ENCODE measurements around the gene CHST5.

CHST5 gene

GRCh38 chr16:75535901-75536300, at the start of gene CHST5:
CHST5 (minus strand) TSS chr16:75536108; CDS start chr16:75530384, 5,724 bp downstream.
- DNase-seq (ENCODE audit: low read depth in 2 of 2), result no peak

GRCh38 chr16:75584108-75584507, 48.2 kb upstream of the CHST5 start:
- DNase-seq (ENCODE audit: low read depth in 2 of 2), result no peak

- DNase-seq (ENCODE audit: low read depth in 2 of 2), result no peak
Measured at GRCh38 chr16:75579281-75579834, 43.5 kb upstream of the CHST5 start.

GRCh38 chr16:75578725-75579124, 42.8 kb upstream of the CHST5 start:
- DNase-seq (ENCODE audit: low read depth in 2 of 2), result no peak

GRCh38 chr16:75578212-75578611, 42.3 kb upstream of the CHST5 start:
- DNase-seq (ENCODE audit: low read depth in 2 of 2), result no peak

GRCh38 chr16:75576384-75576811, 40.5 kb upstream of the CHST5 start:
- no peak for DNase-seq (ENCODE audit: low read depth in 2 of 2)

GRCh38 chr16:75575958-75576357, 40.0 kb upstream of the CHST5 start:
- no peak for DNase-seq (ENCODE audit: low read depth in 2 of 2)

GRCh38 chr16:75573955-75574354, 38.0 kb upstream of the CHST5 start:
- DNase-seq (ENCODE audit: low read depth in 2 of 2), result no peak

- no peak for DNase-seq (ENCODE audit: low read depth in 2 of 2)
Measured at GRCh38 chr16:75572864-75573542, 37.1 kb upstream of the CHST5 start.

GRCh38 chr16:75570396-75571065, 34.6 kb upstream of the CHST5 start:
- DNase-seq (ENCODE audit: low read depth in 2 of 2), result no peak

GRCh38 chr16:75567911-75568310, 32.0 kb upstream of the CHST5 start:
- no peak for DNase-seq (ENCODE audit: low read depth in 2 of 2)

- DNase-seq (ENCODE audit: low read depth in 2 of 2), result no peak
Measured at GRCh38 chr16:75566758-75567255, 30.9 kb upstream of the CHST5 start.

GRCh38 chr16:75566040-75566757, 30.3 kb upstream of the CHST5 start, which contains the start of gene GABARAPL2:
GABARAPL2 (plus strand) TSS chr16:75566379; CDS start chr16:75566487, 108 bp downstream.
- DNase-seq (ENCODE audit: low read depth in 2 of 2), result peak; percentile 77 to 84

GRCh38 chr16:75565640-75566039, 29.7 kb upstream of the CHST5 start:
- DNase-seq (ENCODE audit: low read depth in 2 of 2), result no peak

- DNase-seq (ENCODE audit: low read depth in 2 of 2), result no peak
Measured at GRCh38 chr16:75559564-75560372, 23.9 kb upstream of the CHST5 start.

- DNase-seq (ENCODE audit: low read depth in 2 of 2), result no peak
Measured at GRCh38 chr16:75558846-75559401, 23.0 kb upstream of the CHST5 start.

GRCh38 chr16:75556431-75556950, 20.6 kb upstream of the CHST5 start:
- no peak for DNase-seq (ENCODE audit: low read depth in 2 of 2)

- peak; percentile 93 to 97 for DNase-seq (ENCODE audit: low read depth in 2 of 2)
Measured at GRCh38 chr16:75555707-75556430, 20.0 kb upstream of the CHST5 start, which contains the start of gene TMEM231. TMEM231 (minus strand) TSS chr16:75556252; CDS start chr16:75556209, 43 bp downstream.

- DNase-seq (ENCODE audit: low read depth in 2 of 2), result no peak
Measured at GRCh38 chr16:75555213-75555706, 19.4 kb upstream of the CHST5 start.

- DNase-seq (ENCODE audit: low read depth in 2 of 2), result no peak
Measured at GRCh38 chr16:75552951-75553350, 17.0 kb upstream of the CHST5 start.
